ENCODE results near the gene ZNF175.

Gene ZNF175

GRCh38 chr19:51546107-51546649, 24.9 kb upstream of the ZNF175 start:
- TF ChIP-seq SIN3A (IDR thresholded peaks at IDR 0.05; ENCODE audit: borderline replicate concordance, insufficient read depth, low read length) (no peak), FOXP2 (optimal IDR thresholded peaks at IDR 0.05; ENCODE audit: borderline replicate concordance, extremely low read depth, extremely low read length, insufficient read depth) (no peak)

DNA sequence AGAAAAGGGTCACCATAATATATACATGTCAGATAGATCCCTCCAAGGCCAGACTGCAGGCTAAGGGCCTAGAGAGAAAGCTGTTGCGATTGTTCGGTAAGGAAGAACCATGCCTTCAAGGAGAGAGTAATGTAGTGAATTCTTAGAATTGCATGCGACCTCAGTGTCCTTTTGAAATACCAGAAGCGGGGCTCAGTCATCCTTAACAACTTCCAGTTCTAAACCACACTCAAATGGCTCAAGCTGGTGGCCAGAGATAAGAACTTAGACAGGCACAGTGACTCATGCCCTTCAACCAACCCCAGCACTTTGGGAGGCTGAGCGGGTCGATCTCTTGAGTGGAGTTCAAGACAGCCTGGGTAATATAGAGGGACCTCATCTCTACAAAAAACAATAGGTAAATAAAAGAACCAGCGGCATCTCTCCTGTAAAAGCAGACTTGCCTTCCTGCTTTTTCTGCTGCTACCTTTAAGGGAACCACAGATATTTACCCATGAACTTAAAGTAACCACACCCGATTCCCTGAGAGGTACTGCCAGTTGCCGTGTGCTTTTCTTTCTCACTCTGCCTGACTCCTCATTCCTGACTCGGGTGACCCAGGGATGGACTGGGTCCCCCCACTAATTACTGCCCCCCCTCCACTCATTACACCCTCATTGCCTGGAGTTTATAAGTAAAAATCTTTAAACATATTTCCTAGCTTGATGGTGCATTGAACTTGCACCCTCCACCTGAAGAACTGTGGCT, 24.3 kb upstream of the ZNF175 start:
- no peak for TF ChIP-seq SIN3A (IDR thresholded peaks at IDR 0.05; ENCODE audit: borderline replicate concordance, insufficient read depth, low read length)
- no peak for TF ChIP-seq TAF1 (IDR thresholded peaks at IDR 0.05; ENCODE audit: borderline replicate concordance, insufficient read depth, low read length)
- TF ChIP-seq REST (IDR thresholded peaks at IDR 0.05; ENCODE audit: insufficient read depth in 1 of 2, low read depth in 2 of 2, low read length in 2 of 2) = no peak
- no peak for TF ChIP-seq POLR2AphosphoS5 (IDR thresholded peaks at IDR 0.05; ENCODE audit: low read depth, low read length)
- TF ChIP-seq FOXP2 (optimal IDR thresholded peaks at IDR 0.05; ENCODE audit: borderline replicate concordance, extremely low read depth, extremely low read length, insufficient read depth) = no peak

GRCh38 chr19:51547397-51548212, 23.5 kb upstream of the ZNF175 start:
- TF ChIP-seq POLR2AphosphoS5 (IDR thresholded peaks at IDR 0.05; ENCODE audit: low read depth, low read length) = no peak
- TF ChIP-seq TAF1 (IDR thresholded peaks at IDR 0.05; ENCODE audit: borderline replicate concordance, insufficient read depth, low read length) = no peak
- TF ChIP-seq FOXP2 (optimal IDR thresholded peaks at IDR 0.05; ENCODE audit: borderline replicate concordance, extremely low read depth, extremely low read length, insufficient read depth) = no peak
- TF ChIP-seq REST (IDR thresholded peaks at IDR 0.05; ENCODE audit: insufficient read depth in 1 of 2, low read depth in 2 of 2, low read length in 2 of 2) = no peak

- TF ChIP-seq TAF1 (IDR thresholded peaks at IDR 0.05; ENCODE audit: borderline replicate concordance, insufficient read depth, low read length) = no peak
- no peak for TF ChIP-seq FOXP2 (optimal IDR thresholded peaks at IDR 0.05; ENCODE audit: borderline replicate concordance, extremely low read depth, extremely low read length, insufficient read depth)
- no peak for TF ChIP-seq REST (IDR thresholded peaks at IDR 0.05; ENCODE audit: insufficient read depth in 1 of 2, low read depth in 2 of 2, low read length in 2 of 2)
- no peak for TF ChIP-seq POLR2AphosphoS5 (IDR thresholded peaks at IDR 0.05; ENCODE audit: low read depth, low read length)
- no peak for TF ChIP-seq SIN3A (IDR thresholded peaks at IDR 0.05; ENCODE audit: borderline replicate concordance, insufficient read depth, low read length)
Measured at GRCh38 chr19:51548213-51548651, 22.9 kb upstream of the ZNF175 start.

- TF ChIP-seq FOXP2 (optimal IDR thresholded peaks at IDR 0.05; ENCODE audit: borderline replicate concordance, extremely low read depth, extremely low read length, insufficient read depth) (no peak), TAF1 (IDR thresholded peaks at IDR 0.05; ENCODE audit: borderline replicate concordance, insufficient read depth, low read length) (no peak), POLR2AphosphoS5 (IDR thresholded peaks at IDR 0.05; ENCODE audit: low read depth, low read length) (no peak), SIN3A (IDR thresholded peaks at IDR 0.05; ENCODE audit: borderline replicate concordance, insufficient read depth, low read length) (no peak), REST (IDR thresholded peaks at IDR 0.05; ENCODE audit: insufficient read depth in 1 of 2, low read depth in 2 of 2, low read length in 2 of 2) (no peak)
Measured at GRCh38 chr19:51548891-51549305, 22.2 kb upstream of the ZNF175 start.

Measured in PFSK-1 (cell line).